Measurements from ENCODE around the gene ZNF416. TPM values are rescaled to one million over a fixed set of nuclear protein-coding genes. Genes with fewer than 3 reads are reported as not detected.

Gene ZNF416
- total and polyA plus RNA-seq, 9 of the 15 experiments (the other 6 are each of a cell fraction or from before 2014, with no cell fraction given): 0.20 to 2.0 (median 1.1) TPM

DNA sequence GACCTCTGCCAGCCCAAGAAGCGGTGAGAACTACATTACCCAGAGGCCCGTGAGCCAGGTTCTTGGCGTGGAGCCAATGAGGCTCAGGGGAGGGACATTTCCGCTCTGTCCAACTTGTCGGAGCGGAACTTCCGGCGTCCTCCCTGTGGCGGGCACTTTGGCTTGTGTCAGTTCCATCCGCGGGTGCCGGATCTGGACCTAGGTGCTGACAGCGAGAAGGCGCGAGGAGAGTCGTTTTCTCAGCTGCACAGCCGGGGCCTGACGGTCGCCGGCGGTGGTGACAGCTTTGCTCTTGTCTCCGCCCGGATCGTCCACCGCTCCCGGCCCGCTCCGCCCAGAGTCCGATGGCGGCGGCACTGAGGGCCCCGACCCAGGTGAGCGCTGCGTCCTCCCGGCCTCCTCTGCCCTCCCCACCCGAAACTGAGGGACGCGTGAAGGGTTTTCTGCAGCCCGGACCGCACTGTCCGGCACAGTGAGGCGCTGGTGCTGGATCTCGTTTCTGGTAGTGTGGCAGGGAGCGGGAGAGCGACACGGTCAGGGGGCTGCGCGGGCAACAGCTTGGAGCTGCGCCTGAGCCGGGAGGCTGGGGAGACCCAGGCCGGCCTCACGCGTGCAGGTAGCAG, 21.2 kb upstream of the ZNF416 start, which contains the start of gene ZNF530 (continued):
- peak; percentile 70 for TF ChIP-seq ZFP36 (IDR thresholded peaks at IDR 0.05; ENCODE audit: low read depth, low read length, partially characterized antibody)
- no peak for TF ChIP-seq JUNB (CRISPR knock-in tag; conservative IDR thresholded peaks at IDR 0.05)
- TF ChIP-seq MTA3 (IDR thresholded peaks at IDR 0.05; ENCODE audit: borderline replicate concordance): peak; percentile 30; the same call in 1 of the 2 replicates
- peak; percentile 52; the same call in 1 of the 2 replicates for TF ChIP-seq CXXC5 (CRISPR knock-in tag; IDR thresholded peaks at IDR 0.05)
- TF ChIP-seq, protein P1, sequence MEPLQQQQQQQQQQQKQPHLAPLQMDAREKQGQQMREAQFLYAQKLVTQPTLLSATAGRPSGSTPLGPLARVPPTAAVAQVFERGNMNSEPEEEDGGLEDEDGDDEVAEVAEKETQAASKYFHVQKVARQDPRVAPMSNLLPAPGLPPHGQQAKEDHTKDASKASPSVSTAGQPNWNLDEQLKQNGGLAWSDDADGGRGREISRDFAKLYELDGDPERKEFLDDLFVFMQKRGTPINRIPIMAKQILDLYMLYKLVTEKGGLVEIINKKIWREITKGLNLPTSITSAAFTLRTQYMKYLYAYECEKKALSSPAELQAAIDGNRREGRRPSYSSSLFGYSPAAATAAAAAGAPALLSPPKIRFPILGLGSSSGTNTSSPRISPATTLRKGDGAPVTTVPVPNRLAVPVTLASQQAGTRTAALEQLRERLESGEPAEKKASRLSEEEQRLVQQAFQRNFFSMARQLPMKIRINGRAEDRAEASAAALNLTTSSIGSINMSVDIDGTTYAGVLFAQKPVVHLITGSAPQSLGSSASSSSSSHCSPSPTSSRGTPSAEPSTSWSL (CRISPR knock-in tag; IDR thresholded peaks at IDR 0.05; ENCODE audit: borderline replicate concordance): no peak
- TF ChIP-seq ETV1 (tag; conservative IDR thresholded peaks at IDR 0.05; ENCODE audit: low read depth): peak; percentile 80
- no peak for TF ChIP-seq ZKSCAN3 (CRISPR knock-in tag; IDR thresholded peaks at IDR 0.05)
- TF ChIP-seq HDAC1 (IDR thresholded peaks at IDR 0.05): peak in 1 of 2 experiments; percentile 85; a peak in 1 of 4 replicates
- no peak for TF ChIP-seq ZNF445 (CRISPR knock-in tag; IDR thresholded peaks at IDR 0.05; ENCODE audit: low read depth)
- peak; percentile 26 for TF ChIP-seq MEIS2 (IDR thresholded peaks at IDR 0.05; ENCODE audit: partially characterized antibody)
- TF ChIP-seq, protein P2, sequence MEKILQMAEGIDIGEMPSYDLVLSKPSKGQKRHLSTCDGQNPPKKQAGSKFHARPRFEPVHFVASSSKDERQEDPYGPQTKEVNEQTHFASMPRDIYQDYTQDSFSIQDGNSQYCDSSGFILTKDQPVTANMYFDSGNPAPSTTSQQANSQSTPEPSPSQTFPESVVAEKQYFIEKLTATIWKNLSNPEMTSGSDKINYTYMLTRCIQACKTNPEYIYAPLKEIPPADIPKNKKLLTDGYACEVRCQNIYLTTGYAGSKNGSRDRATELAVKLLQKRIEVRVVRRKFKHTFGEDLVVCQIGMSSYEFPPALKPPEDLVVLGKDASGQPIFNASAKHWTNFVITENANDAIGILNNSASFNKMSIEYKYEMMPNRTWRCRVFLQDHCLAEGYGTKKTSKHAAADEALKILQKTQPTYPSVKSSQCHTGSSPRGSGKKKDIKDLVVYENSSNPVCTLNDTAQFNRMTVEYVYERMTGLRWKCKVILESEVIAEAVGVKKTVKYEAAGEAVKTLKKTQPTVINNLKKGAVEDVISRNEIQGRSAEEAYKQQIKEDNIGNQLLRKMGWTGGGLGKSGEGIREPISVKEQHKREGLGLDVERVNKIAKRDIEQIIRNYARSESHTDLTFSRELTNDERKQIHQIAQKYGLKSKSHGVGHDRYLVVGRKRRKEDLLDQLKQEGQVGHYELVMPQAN (IDR thresholded peaks at IDR 0.05; ENCODE audit: borderline replicate concordance): peak; percentile 82
- no peak for TF ChIP-seq TAF15 (IDR thresholded peaks at IDR 0.05; ENCODE audit: low read depth, low read length)
- TF ChIP-seq PHF8 (IDR thresholded peaks at IDR 0.05; ENCODE audit: borderline replicate concordance, low read length): peak; percentile 78; the same call in 1 of the 2 replicates
- peak; percentile 77; the same call in 1 of the 2 replicates for TF ChIP-seq NCOA1 (IDR thresholded peaks at IDR 0.05; ENCODE audit: low read depth)
- TF ChIP-seq, protein P3, sequence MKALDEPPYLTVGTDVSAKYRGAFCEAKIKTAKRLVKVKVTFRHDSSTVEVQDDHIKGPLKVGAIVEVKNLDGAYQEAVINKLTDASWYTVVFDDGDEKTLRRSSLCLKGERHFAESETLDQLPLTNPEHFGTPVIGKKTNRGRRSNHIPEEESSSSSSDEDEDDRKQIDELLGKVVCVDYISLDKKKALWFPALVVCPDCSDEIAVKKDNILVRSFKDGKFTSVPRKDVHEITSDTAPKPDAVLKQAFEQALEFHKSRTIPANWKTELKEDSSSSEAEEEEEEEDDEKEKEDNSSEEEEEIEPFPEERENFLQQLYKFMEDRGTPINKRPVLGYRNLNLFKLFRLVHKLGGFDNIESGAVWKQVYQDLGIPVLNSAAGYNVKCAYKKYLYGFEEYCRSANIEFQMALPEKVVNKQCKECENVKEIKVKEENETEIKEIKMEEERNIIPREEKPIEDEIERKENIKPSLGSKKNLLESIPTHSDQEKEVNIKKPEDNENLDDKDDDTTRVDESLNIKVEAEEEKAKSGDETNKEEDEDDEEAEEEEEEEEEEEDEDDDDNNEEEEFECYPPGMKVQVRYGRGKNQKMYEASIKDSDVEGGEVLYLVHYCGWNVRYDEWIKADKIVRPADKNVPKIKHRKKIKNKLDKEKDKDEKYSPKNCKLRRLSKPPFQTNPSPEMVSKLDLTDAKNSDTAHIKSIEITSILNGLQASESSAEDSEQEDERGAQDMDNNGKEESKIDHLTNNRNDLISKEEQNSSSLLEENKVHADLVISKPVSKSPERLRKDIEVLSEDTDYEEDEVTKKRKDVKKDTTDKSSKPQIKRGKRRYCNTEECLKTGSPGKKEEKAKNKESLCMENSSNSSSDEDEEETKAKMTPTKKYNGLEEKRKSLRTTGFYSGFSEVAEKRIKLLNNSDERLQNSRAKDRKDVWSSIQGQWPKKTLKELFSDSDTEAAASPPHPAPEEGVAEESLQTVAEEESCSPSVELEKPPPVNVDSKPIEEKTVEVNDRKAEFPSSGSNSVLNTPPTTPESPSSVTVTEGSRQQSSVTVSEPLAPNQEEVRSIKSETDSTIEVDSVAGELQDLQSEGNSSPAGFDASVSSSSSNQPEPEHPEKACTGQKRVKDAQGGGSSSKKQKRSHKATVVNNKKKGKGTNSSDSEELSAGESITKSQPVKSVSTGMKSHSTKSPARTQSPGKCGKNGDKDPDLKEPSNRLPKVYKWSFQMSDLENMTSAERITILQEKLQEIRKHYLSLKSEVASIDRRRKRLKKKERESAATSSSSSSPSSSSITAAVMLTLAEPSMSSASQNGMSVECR (CRISPR knock-in tag; IDR thresholded peaks at IDR 0.05): peak; percentile 84
- TF ChIP-seq ATF7 (IDR thresholded peaks at IDR 0.05): peak; percentile 58; the same call in 1 of the 2 replicates
- peak; percentile 91 for TF ChIP-seq NFIX (CRISPR knock-in tag; IDR thresholded peaks at IDR 0.05; ENCODE audit: low read depth)
- no peak for TF ChIP-seq SMARCC2 (IDR thresholded peaks at IDR 0.05; ENCODE audit: low read depth)
- peak; percentile 30; the same call in 1 of the 2 replicates for TF ChIP-seq SPI1 (IDR thresholded peaks at IDR 0.05; ENCODE audit: borderline replicate concordance, low read depth, low read length)
- no peak for TF ChIP-seq YBX1 (IDR thresholded peaks at IDR 0.05)
- TF ChIP-seq PPARD (CRISPR knock-in tag; IDR thresholded peaks at IDR 0.05): no peak
